NT2/D1 (cell line): ENCODE data around the gene EXOC6.

Experiments
- SUZ12 ChIP-seq: IDR thresholded peaks from 2 replicates; pipeline ENCODE4 v1.6.1; 2011; ENCODE audit not compliant: insufficient read length, insufficient read depth; ENCODE audit errors: extremely low read depth
- YY1 ChIP-seq: IDR thresholded peaks from 2 replicates; pipeline ENCODE4 v1.6.1; 2011; ENCODE audit not compliant: insufficient read length, insufficient read depth

DNA sequence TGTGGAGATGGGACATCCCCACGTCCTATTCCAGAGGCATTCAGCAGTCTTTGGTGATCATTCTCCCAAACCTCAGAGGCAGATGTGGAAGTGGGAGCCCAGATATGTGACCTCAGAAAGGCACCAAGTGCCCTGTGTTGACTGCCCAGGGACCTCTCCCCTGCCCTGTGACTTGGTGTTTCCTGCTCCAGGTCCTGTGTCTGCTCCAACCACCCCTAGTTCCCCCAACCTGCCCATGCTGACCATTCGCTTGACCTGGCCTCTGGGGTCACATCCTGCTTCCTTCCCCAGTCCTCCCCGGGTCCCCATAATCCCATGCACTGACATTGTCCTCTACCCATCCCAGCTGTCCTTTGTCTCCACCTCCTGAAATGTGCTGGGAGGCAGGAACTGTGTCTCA, 233.0 kb downstream of the EXOC6 start:
- no peak for TF ChIP-seq YY1
- no peak for TF ChIP-seq SUZ12
